HCT116 (cell line): ENCODE results near the gene ZBTB49. TPM values are rescaled to one million over a fixed set of nuclear protein-coding genes. Genes with fewer than 3 reads are reported as not detected.

Experiments
- ATAC-seq: fragments of 200-7000 bp; cut with Tn5 transposase; 2 replicates; pipeline ENCODE4 v1.9.1; 2020; ENCODE audit warnings: mild to moderate bottlenecking, moderate library complexity
- BruUV-seq: library from RNA; stranded (reverse); fragments of 400-500 nt; replicated peaks from 2 replicates; lab custom pipeline; 2021; lab: Mats Ljungman, UMichigan
- CTCF ChIA-PET: fragments of 300-600 bp; sonication (Branson Sonifier 250); formaldehyde crosslinking; loops from one replicate; lab custom pipeline; 2021; ENCODE audit warnings: antibody characterized with exemption; lab: Charles Lee
- POLR2A ChIA-PET: fragments of 300-600, 350-600 bp; sonication (Branson Sonifier 250); formaldehyde crosslinking; loops from one replicate; lab custom pipeline; 2021; ENCODE audit warnings: antibody characterized with exemption; lab: Charles Lee
- RAD21 ChIA-PET, 2 experiments: fragments of 300-600 bp; sonication (Branson Sonifier 250); formaldehyde crosslinking; loops; one replicate each; lab custom pipeline; 2023; ENCODE audit warnings: low total read pairs in 2 of 2; ENCODE audit not compliant: uncharacterized antibody in 2 of 2, unreplicated experiment in 2 of 2, low non-redundant PET in 1 of 2; lab: Charles Lee
- DNase-seq: peaks from one replicate; pipeline ENCODE4 v3.0.0-alpha.2; 2010; ENCODE audit warnings: low read depth, low spot score
- H2AFZ ChIP-seq: fragments of 200-600 bp; shearing (Covaris generic), sonication (generic); 2 replicates; pipeline ENCODE4 v1.6.1; 2017; ENCODE audit warnings: low read depth, mixed run types, mixed read lengths, antibody characterized with exemption, low read length; ENCODE audit not compliant: poor library complexity, severe bottlenecking
- H3K27ac ChIP-seq: 2 replicates; pipeline ENCODE4 v1.5.1; 2012; ENCODE audit warnings: low read depth, low read length
- H3K27me3 ChIP-seq: fragments of 200-600 bp; sonication (generic); 2 replicates; pipeline ENCODE4 v1.6.1; 2016; ENCODE audit warnings: mixed run types, low read length, mixed read lengths; ENCODE audit not compliant: insufficient read depth
- H3K36me3 ChIP-seq, 2 experiments: fragments of 200-500 bp in 1 of 2; fragments of 200-600 bp in 1 of 2; sonication (Bioruptor generic) in 1 of 2; sonication (generic) in 1 of 2; 2 replicates each; pipeline versions ENCODE4 v1.5.1 to v1.6.1; 2014 to 2016; ENCODE audit warnings: low read length in 2 of 2, inconsistent platforms in 1 of 2, mixed read lengths in 1 of 2, mixed run types in 1 of 2; ENCODE audit not compliant: insufficient read depth in 2 of 2, control insufficient read depth in 1 of 2
- H3K4me1 ChIP-seq, 2 experiments: fragments of 200-600 bp in 1 of 2; sonication (generic) in 1 of 2; 2 replicates each; pipeline versions ENCODE4 v1.5.1 to v1.6.1; 2012 to 2017; ENCODE audit warnings: low read length in 2 of 2, inconsistent platforms in 1 of 2, mild to moderate bottlenecking in 1 of 2, mixed read lengths in 1 of 2, mixed run types in 1 of 2, moderate library complexity in 1 of 2; ENCODE audit not compliant: insufficient read depth in 2 of 2, control insufficient read depth in 1 of 2
- H3K4me2 ChIP-seq: fragments of 200-600 bp; sonication (generic); 2 replicates; pipeline ENCODE4 v1.6.1; 2017; ENCODE audit warnings: mixed run types, low read length, mixed read lengths
- H3K4me3 ChIP-seq, 2 experiments: fragments of 200-600 bp in 1 of 2; sonication (generic) in 1 of 2; replicated peaks in 1 of 2; 2 replicates each; pipeline ENCODE4 v1.5.1; 2011 to 2016; ENCODE audit warnings: low read length in 2 of 2, control low read depth in 1 of 2, low read depth in 1 of 2, mild to moderate bottlenecking in 1 of 2, mixed read lengths in 1 of 2, mixed run types in 1 of 2
- H3K79me2 ChIP-seq: fragments of 200-600 bp; sonication (generic); 2 replicates; pipeline ENCODE4 v1.6.1; 2017; ENCODE audit warnings: mild to moderate bottlenecking, mixed run types, low read length, moderate library complexity, mixed read lengths; ENCODE audit not compliant: insufficient read depth
- H3K9ac ChIP-seq: fragments of 200-600 bp; sonication (generic); 2 replicates; pipeline ENCODE4 v1.6.1; 2016; ENCODE audit warnings: low read length, mixed read lengths
- H3K9me2 ChIP-seq: fragments of 200-600 bp; sonication (generic), shearing (Covaris generic); 2 replicates; pipeline ENCODE4 v1.6.1; 2017; ENCODE audit warnings: mixed run types, mild to moderate bottlenecking, moderate library complexity; ENCODE audit not compliant: insufficient read depth
- H3K9me3 ChIP-seq, 2 experiments: fragments of 200-500 bp in 1 of 2; fragments of 200-600 bp in 1 of 2; sonication (Bioruptor generic) in 1 of 2; sonication (generic) in 1 of 2; 2 replicates each; pipeline ENCODE4 v1.6.1; 2014 to 2017; ENCODE audit warnings: low read length in 2 of 2, mixed read lengths in 2 of 2, inconsistent platforms in 1 of 2, low read depth in 1 of 2, mild to moderate bottlenecking in 1 of 2, mixed run types in 1 of 2, moderate library complexity in 1 of 2; ENCODE audit not compliant: control insufficient read depth in 1 of 2, insufficient read depth in 1 of 2
- H4K20me1 ChIP-seq: fragments of 200-600 bp; sonication (generic), shearing (Covaris generic); 2 replicates; pipeline ENCODE4 v1.6.1; 2017; ENCODE audit warnings: mixed run types, mild to moderate bottlenecking, moderate library complexity; ENCODE audit not compliant: insufficient read depth
- CEBPB ChIP-seq: IDR thresholded peaks from 2 replicates; pipeline ENCODE4 v1.6.1; 2012; ENCODE audit warnings: low read depth
- EGR1 ChIP-seq: IDR thresholded peaks from 2 replicates; pipeline ENCODE4 v1.6.1; 2012; ENCODE audit warnings: low read depth
- EZH2 ChIP-seq: fragments of 200-600 bp; sonication (generic); IDR thresholded peaks from 2 replicates; pipeline ENCODE4 v1.6.1; 2017; ENCODE audit warnings: antibody characterized with exemption, mixed run types
- JUND ChIP-seq: IDR thresholded peaks from 2 replicates; pipeline ENCODE4 v1.6.1; 2012
- POLR2A ChIP-seq: IDR thresholded peaks from 2 replicates; pipeline ENCODE4 v1.7.0; 2011; ENCODE audit warnings: borderline replicate concordance; ENCODE audit not compliant: insufficient read depth, insufficient read length; ENCODE audit errors: extremely low read depth
- POLR2AphosphoS5 ChIP-seq: IDR thresholded peaks from 2 replicates; pipeline ENCODE4 v1.6.1; 2011; ENCODE audit warnings: mild to moderate bottlenecking, low read depth, low read length, moderate library complexity
- SIN3A ChIP-seq: IDR thresholded peaks from 2 replicates; pipeline ENCODE4 v1.6.1; 2012; ENCODE audit warnings: low read depth
- SP1 ChIP-seq: IDR thresholded peaks from 2 replicates; pipeline ENCODE4 v1.6.1; 2012; ENCODE audit warnings: low read depth
- SRF ChIP-seq: IDR thresholded peaks from 2 replicates; pipeline ENCODE4 v1.6.1; 2012; ENCODE audit warnings: low read depth
- TCF7L2 ChIP-seq: IDR thresholded peaks from 2 replicates; pipeline ENCODE4 v1.7.0; 2011; ENCODE audit warnings: borderline replicate concordance, inconsistent platforms; ENCODE audit not compliant: insufficient read depth, insufficient read length; ENCODE audit errors: extremely low read depth
- YY1 ChIP-seq: IDR thresholded peaks from 2 replicates; pipeline ENCODE4 v1.6.1; 2011; ENCODE audit warnings: low read length, low read depth, moderate library complexity, mild to moderate bottlenecking; ENCODE audit not compliant: insufficient replicate concordance; ENCODE audit errors: extremely low read depth
- ZNF274 ChIP-seq: fragments of 200-500 bp; sonication (Bioruptor generic); IDR thresholded peaks from 2 replicates; pipeline ENCODE4 v1.6.1; 2014; ENCODE audit warnings: mild to moderate bottlenecking, low read depth, low read length, inconsistent platforms
- intact Hi-C: fragments of 100-400 bp; cut with micrococcal nuclease; formaldehyde crosslinking; loops from 2 replicates; pipeline ENCODE4 v1.10.0; 2022
- total RNA-seq: library from RNA; stranded (reverse); gene quantifications from one replicate; pipeline ENCODE4 v1.2.1, GENCODE V29; 2021; ENCODE audit not compliant: unreplicated experiment
- TF ChIP-seq, protein P1 (sequence below), 3 experiments: fragments of 200-600 bp in 1 of 3; sonication (generic) in 1 of 3; IDR thresholded peaks in 2 of 3; conservative IDR thresholded peaks in 1 of 3; 2 replicates each; pipeline ENCODE4 v1.5.1; 2012 to 2017; ENCODE audit warnings: low read depth in 2 of 3, low read length in 2 of 3, antibody characterized with exemption in 1 of 3, borderline replicate concordance in 1 of 3, control low read depth in 1 of 3, mild to moderate bottlenecking in 1 of 3, mixed read lengths in 1 of 3, mixed run types in 1 of 3, moderate library complexity in 1 of 3; ENCODE audit not compliant: insufficient read depth in 1 of 3
- TF ChIP-seq, protein P2 (sequence below): IDR thresholded peaks from 2 replicates; pipeline ENCODE4 v1.6.1; 2012; ENCODE audit warnings: low read depth

The ZBTB49 gene
- total RNA-seq, 1 experiment from 2014 or later, result 3.9 TPM

DNA sequence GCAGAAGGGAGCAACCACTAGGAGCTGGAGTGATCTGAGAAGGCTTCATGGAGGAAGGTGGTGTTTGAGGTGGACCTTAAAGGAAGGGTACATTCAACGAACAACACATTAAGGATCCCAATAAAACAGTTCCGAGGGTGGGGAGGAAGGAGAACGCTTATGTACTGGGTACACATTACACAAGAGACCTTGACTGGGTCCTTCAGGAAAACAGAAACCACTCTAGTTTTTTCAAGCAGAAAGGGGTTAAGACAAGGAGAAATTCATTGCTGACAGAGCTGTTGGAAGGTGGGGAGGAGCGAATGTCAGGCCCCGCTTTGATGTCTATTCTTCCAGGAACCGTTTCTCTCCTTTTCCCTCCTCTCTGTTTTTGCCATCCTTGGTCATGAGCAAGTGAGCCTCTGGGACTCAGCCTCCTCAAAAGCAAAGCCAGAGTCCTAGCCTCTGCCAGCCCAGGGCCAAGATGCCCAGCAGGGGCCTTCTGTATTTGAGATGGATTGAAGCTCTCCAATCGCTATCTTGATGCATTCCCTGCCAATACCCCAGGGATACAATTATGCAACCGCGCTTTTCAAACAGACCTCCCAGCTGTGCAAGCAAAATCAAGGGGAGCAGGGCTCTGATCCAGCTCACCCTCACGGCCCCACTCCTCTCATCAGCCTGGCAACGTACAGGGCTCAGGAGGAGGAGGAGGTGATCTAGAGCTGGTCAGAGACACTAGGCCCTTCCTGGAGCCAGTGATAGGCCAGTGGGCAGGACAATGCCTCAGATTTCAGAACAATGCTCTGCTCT, 48.4 kb downstream of the ZBTB49 start:
- no peaks in the 10 kb centered on the region for H3K79me2 ChIP-seq
- H3K9me2 ChIP-seq, result no peaks in the 10 kb centered on the region
- CTCF ChIA-PET, result no interaction called here
- H3K4me3 ChIP-seq, result no peak overlapping the region
- TF ChIP-seq JUND (no peak), TCF7L2 (no peak), YY1 (no peak), POLR2AphosphoS5 (no peak), EGR1 (no peak), SIN3A (no peak), POLR2A (no peak), SP1 (no peak), EZH2 (no peak), SRF (no peak), CEBPB (no peak), ZNF274 (no peak)
- TF ChIP-seq, protein P1, sequence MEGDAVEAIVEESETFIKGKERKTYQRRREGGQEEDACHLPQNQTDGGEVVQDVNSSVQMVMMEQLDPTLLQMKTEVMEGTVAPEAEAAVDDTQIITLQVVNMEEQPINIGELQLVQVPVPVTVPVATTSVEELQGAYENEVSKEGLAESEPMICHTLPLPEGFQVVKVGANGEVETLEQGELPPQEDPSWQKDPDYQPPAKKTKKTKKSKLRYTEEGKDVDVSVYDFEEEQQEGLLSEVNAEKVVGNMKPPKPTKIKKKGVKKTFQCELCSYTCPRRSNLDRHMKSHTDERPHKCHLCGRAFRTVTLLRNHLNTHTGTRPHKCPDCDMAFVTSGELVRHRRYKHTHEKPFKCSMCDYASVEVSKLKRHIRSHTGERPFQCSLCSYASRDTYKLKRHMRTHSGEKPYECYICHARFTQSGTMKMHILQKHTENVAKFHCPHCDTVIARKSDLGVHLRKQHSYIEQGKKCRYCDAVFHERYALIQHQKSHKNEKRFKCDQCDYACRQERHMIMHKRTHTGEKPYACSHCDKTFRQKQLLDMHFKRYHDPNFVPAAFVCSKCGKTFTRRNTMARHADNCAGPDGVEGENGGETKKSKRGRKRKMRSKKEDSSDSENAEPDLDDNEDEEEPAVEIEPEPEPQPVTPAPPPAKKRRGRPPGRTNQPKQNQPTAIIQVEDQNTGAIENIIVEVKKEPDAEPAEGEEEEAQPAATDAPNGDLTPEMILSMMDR (IDR thresholded peaks at IDR 0.05 in 2 of 3, conservative IDR thresholded peaks at IDR 0.05 in 1 of 3; ENCODE audit: borderline replicate concordance in 1 of 3, insufficient read depth in 1 of 3, low read depth in 2 of 3, low read length in 2 of 3), result no peak
- TF ChIP-seq, protein P2, sequence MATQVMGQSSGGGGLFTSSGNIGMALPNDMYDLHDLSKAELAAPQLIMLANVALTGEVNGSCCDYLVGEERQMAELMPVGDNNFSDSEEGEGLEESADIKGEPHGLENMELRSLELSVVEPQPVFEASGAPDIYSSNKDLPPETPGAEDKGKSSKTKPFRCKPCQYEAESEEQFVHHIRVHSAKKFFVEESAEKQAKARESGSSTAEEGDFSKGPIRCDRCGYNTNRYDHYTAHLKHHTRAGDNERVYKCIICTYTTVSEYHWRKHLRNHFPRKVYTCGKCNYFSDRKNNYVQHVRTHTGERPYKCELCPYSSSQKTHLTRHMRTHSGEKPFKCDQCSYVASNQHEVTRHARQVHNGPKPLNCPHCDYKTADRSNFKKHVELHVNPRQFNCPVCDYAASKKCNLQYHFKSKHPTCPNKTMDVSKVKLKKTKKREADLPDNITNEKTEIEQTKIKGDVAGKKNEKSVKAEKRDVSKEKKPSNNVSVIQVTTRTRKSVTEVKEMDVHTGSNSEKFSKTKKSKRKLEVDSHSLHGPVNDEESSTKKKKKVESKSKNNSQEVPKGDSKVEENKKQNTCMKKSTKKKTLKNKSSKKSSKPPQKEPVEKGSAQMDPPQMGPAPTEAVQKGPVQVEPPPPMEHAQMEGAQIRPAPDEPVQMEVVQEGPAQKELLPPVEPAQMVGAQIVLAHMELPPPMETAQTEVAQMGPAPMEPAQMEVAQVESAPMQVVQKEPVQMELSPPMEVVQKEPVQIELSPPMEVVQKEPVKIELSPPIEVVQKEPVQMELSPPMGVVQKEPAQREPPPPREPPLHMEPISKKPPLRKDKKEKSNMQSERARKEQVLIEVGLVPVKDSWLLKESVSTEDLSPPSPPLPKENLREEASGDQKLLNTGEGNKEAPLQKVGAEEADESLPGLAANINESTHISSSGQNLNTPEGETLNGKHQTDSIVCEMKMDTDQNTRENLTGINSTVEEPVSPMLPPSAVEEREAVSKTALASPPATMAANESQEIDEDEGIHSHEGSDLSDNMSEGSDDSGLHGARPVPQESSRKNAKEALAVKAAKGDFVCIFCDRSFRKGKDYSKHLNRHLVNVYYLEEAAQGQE, result no peak
- no peaks in the 10 kb centered on the region for H3K9me3 ChIP-seq
- POLR2A ChIA-PET, result no interaction called here
- DNase-seq (no peak), ATAC-seq (no peak)
- no peak overlapping the region for H2AFZ ChIP-seq
- BruUV-seq, result no TSS peak
- H3K4me1 ChIP-seq, result peaks cover 0 to 8% of the 10 kb centered on the region in 2 experiments; a peak in 1 of 4 replicates
- no peak overlapping the region for H3K9ac ChIP-seq
- RAD21 ChIA-PET, result no interaction called here
- no peaks in the 10 kb centered on the region for H3K27me3 ChIP-seq
- no peaks in the 10 kb centered on the region for H4K20me1 ChIP-seq
- no peaks in the 10 kb centered on the region for H3K36me3 ChIP-seq
- no peak overlapping the region for H3K27ac ChIP-seq
- intact Hi-C loops, result no loop called here
- no peak overlapping the region for H3K4me2 ChIP-seq
